Fibroblast of lung (primary cell): ENCODE measurements around the gene FBXO40.

Experiments used
- CTCF ChIP-seq, 2 donors: IDR thresholded peaks in 1 of 2; conservative IDR thresholded peaks in 1 of 2; 1 replicate in 1 of 2; 2 replicates in 1 of 2; pipeline ENCODE4 v1.5.1; 2011 to 2012; ENCODE audit warnings: low read length in 2 of 2, control low read depth in 1 of 2, inconsistent platforms in 1 of 2, low read depth in 1 of 2, mild to moderate bottlenecking in 1 of 2
- EZH2 ChIP-seq: IDR thresholded peaks from 2 replicates; pipeline ENCODE4 v1.5.1; 2012; ENCODE audit warnings: low read length, control low read depth, mild to moderate bottlenecking; ENCODE audit errors: missing control alignments

DNA sequence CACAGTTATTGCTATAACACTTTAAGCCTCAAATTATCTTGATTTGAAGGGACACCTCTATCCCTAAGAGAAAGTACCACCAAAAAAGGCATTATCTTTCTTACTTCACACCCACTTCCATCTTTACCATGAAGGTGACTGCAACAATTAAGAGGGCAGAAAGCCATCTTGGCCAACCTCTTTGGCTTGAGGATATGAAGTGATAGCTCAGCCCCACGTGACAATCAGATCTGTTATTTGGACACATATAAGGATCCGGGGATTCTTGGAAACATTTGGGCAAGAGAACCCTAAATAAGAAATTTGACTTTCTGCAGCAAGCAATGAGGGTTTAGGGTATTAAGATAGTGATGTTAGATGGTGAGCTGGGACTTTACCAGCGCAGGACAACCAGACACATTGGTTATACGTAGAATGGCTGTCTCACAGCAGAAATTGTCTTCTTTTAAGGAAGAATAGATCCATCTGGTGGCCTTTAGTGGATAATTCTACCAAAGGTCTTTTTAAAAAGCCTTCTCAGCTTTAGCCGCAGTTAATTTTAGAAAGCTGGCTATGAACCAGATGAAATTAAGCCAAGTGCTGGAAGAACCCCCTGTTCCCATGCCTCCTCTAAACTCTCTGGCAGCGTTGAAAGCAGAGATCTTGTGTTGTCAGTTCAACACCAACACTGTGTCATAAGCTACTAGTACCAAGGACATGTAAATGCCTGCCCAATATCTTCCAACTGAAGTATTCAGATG lies 55.2 kb downstream of the FBXO40 start:
- TF ChIP-seq CTCF (conservative IDR thresholded peaks at IDR 0.05 in 1 of 2, IDR thresholded peaks at IDR 0.05 in 1 of 2; ENCODE audit: low read depth in 1 of 2, low read length in 2 of 2) (no peak), EZH2 (no peak)
